ENCODE data around the gene CCSER1.

Gene CCSER1

DNA sequence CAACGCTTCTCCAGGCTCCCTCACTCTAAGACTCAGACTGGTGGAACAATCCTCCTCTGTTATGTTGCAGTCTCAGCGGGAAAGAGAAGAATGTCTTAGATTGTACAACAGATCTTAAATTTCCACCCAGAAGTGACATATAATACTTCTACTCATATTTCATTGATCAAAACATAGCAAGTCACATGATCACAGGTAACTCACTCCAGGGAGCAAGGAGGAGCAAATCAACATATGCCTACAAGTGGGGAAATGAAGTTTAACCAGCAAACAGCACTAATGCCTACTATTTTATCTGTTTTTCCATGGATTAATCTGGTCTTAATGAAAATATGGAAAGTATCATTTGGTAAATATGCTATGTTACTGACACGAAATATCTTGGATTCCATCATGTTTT lies 819.8 kb downstream of the CCSER1 start:
- no peaks in the 10 kb centered on the region for H3K36me3 Mint-ChIP-seq (ENCODE audit: low read depth)
- H3K4me1 Mint-ChIP-seq (ENCODE audit: low read depth) = no peaks in the 10 kb centered on the region
- no peaks in the 10 kb centered on the region for H3K27me3 Mint-ChIP-seq
- no peak overlapping the region for H3K27ac Mint-ChIP-seq
- no peak overlapping the region for H3K4me3 Mint-ChIP-seq
- DNase-seq = no peak
- peaks cover 15% of the 10 kb centered on the region for H3K9me3 Mint-ChIP-seq

DNA sequence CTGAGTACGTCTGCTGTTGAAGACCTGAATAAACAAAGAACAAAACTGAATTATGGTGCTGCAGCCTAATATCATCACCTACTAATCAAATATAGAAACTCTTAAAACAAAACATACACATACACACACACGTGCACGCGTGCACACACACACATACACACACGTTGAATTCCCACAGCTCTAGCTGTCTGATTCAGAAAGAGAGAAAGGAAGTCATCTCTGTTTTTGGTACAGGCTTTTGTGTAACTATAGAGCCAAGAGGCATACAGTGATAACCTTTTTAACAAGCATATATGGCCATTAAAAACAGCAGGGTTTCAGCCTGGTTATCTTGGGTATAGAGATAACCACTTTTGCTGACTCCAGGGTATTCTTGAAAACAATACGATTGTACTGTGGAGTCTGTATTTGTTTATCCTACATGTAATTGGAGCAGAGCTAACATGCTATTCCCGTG lies 823.2 kb downstream of the CCSER1 start:
- Mint-ChIP-seq H3K4me3 (no peak overlapping the region), H3K27me3 (no peaks in the 10 kb centered on the region), H3K4me1 (ENCODE audit: low read depth) (no peaks in the 10 kb centered on the region), H3K9me3 (peaks cover 7% of the 10 kb centered on the region), H3K27ac (no peak overlapping the region), H3K36me3 (ENCODE audit: low read depth) (no peaks in the 10 kb centered on the region)
- DNase-seq = no peak

- H3K4me3 Mint-ChIP-seq = no peak overlapping the region
- peaks cover 7% of the 10 kb centered on the region for H3K9me3 Mint-ChIP-seq
- no peaks in the 10 kb centered on the region for H3K36me3 Mint-ChIP-seq (ENCODE audit: low read depth)
These were observed 823.8 kb downstream of the CCSER1 start for GRCh38 chr4:90951037-90951436.

GRCh38 chr4:90958256-90958895 lies 831.2 kb downstream of the CCSER1 start:
- no peak for DNase-seq
- Mint-ChIP-seq H3K4me3 (no peak overlapping the region), H3K4me1 (ENCODE audit: low read depth) (no peaks in the 10 kb centered on the region), H3K27ac (no peak overlapping the region), H3K9me3 (no peaks in the 10 kb centered on the region), H3K36me3 (ENCODE audit: low read depth) (no peaks in the 10 kb centered on the region), H3K27me3 (no peaks in the 10 kb centered on the region)

More at GRCh38 chr4:90951037-90951436, 823.8 kb downstream of the CCSER1 start:
- Mint-ChIP-seq H3K4me1 (ENCODE audit: low read depth) (no peaks in the 10 kb centered on the region), H3K27ac (no peak overlapping the region), H3K27me3 (no peaks in the 10 kb centered on the region)
- no peak for DNase-seq

DNA sequence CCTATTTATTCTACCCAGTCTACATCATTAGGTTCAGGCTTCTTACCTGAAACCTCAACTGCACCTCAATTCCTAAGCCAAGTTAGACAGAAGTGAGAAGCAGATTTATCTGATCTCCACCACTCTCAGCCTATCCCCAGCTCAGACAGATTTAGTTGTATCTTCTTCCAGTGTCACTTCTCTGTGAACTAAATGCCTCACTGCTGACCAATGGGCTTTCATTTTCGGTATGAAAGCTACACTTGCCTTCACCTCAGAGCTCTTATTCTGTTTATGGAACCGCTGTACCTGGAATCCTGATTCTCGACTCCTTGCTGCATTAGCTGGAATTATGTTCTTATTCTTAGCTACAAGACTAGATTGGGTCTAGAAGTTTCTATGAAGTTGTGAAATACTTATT lies 833.2 kb downstream of the CCSER1 start:
- no peaks in the 10 kb centered on the region for H3K27me3 Mint-ChIP-seq
- no peak overlapping the region for H3K27ac Mint-ChIP-seq
- H3K36me3 Mint-ChIP-seq (ENCODE audit: low read depth) = no peaks in the 10 kb centered on the region
- no peaks in the 10 kb centered on the region for H3K4me1 Mint-ChIP-seq (ENCODE audit: low read depth)
- no peaks in the 10 kb centered on the region for H3K9me3 Mint-ChIP-seq
- DNase-seq = no peak
- H3K4me3 Mint-ChIP-seq = no peak overlapping the region

GRCh38 chr4:90960840-90961239 lies 833.6 kb downstream of the CCSER1 start:
- H3K4me3 Mint-ChIP-seq = no peak overlapping the region
- H3K9me3 Mint-ChIP-seq = no peaks in the 10 kb centered on the region
- no peaks in the 10 kb centered on the region for H3K27me3 Mint-ChIP-seq

DNA sequence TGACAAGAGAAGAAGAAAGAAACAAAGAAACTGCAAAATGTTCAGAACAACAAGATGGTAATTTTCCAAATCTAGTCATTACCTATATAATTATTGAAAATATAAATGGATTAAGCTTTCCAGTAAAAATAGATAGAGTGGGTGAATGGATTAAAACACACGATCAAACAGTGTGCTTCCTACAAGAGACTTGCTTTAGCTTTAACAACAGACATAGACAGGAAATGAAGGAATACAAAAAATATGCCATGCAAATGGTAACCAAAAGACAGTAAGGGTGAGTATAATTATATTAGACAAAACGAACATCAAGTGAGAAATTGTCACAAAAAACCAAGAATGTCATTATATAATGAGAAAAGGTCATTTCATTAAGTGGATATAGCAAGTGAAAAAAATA lies 842.8 kb downstream of the CCSER1 start:
- no peaks in the 10 kb centered on the region for H3K27me3 Mint-ChIP-seq
- no peaks in the 10 kb centered on the region for H3K4me1 Mint-ChIP-seq (ENCODE audit: low read depth)
- no peak overlapping the region for H3K4me3 Mint-ChIP-seq
- no peaks in the 10 kb centered on the region for H3K36me3 Mint-ChIP-seq (ENCODE audit: low read depth)
- peaks cover 14% of the 10 kb centered on the region for H3K9me3 Mint-ChIP-seq
- no peak for DNase-seq
- no peak overlapping the region for H3K27ac Mint-ChIP-seq

More at GRCh38 chr4:90960840-90961239, 833.6 kb downstream of the CCSER1 start:
- no peak for DNase-seq
- H3K27ac Mint-ChIP-seq = no peak overlapping the region
- H3K4me1 Mint-ChIP-seq (ENCODE audit: low read depth) = no peaks in the 10 kb centered on the region
- no peaks in the 10 kb centered on the region for H3K36me3 Mint-ChIP-seq (ENCODE audit: low read depth)

GRCh38 chr4:90977726-90978125 lies 850.5 kb downstream of the CCSER1 start:
- Mint-ChIP-seq H3K9me3 (peaks cover 4% of the 10 kb centered on the region), H3K27ac (no peak overlapping the region), H3K4me1 (ENCODE audit: low read depth) (no peaks in the 10 kb centered on the region), H3K4me3 (no peak overlapping the region), H3K36me3 (ENCODE audit: low read depth) (no peaks in the 10 kb centered on the region), H3K27me3 (no peaks in the 10 kb centered on the region)
- no peak for DNase-seq

GRCh38 chr4:90979556-90979955 lies 852.4 kb downstream of the CCSER1 start:
- H3K27me3 Mint-ChIP-seq = no peaks in the 10 kb centered on the region
- no peak overlapping the region for H3K4me3 Mint-ChIP-seq
- no peak for DNase-seq
- no peaks in the 10 kb centered on the region for H3K36me3 Mint-ChIP-seq (ENCODE audit: low read depth)
- H3K27ac Mint-ChIP-seq = no peak overlapping the region
- no peaks in the 10 kb centered on the region for H3K4me1 Mint-ChIP-seq (ENCODE audit: low read depth)
- H3K9me3 Mint-ChIP-seq = peaks cover 4% of the 10 kb centered on the region

DNA sequence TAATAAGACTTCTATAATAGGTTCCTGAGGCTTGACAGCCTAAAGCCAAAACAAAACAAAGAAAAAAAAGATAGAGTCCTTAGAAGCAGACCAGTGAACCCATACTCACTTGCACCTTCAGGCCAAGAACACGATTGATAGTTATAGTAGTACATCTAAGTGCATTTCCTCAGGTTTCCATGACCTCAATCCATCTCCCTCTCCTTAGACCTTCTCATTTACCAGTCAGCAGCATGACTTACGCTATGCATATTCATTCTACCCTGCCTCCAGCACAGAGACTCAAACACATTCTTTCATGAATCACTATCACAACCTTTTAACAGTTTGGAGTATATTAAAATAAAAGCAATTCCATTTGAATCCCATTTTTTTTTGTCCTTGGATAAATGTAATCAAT lies 855.6 kb downstream of the CCSER1 start:
- Mint-ChIP-seq H3K36me3 (ENCODE audit: low read depth) (no peaks in the 10 kb centered on the region), H3K9me3 (peaks cover 4% of the 10 kb centered on the region), H3K4me3 (no peak overlapping the region), H3K27me3 (no peaks in the 10 kb centered on the region), H3K27ac (no peak overlapping the region), H3K4me1 (ENCODE audit: low read depth) (no peaks in the 10 kb centered on the region)
- no peak for DNase-seq

DNA sequence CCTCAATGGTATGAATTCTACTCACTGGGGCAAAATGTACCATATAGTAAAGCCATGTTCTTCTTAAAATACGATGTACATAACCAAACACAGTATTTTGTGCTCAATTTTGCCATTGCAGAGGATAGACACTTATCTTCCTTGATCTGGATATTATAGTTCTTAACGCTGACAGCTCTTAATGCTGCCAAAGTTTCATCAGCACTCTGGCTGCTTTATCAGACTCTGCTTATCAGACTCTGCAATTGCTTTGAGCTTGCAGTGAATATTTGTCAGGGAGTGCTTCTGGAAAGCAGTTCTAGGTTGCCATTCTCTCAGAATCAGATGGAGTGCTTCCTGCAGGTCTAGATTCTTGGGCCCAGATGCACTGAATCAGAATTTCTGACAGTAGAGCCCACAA lies 863.1 kb downstream of the CCSER1 start:
- no peak for DNase-seq
- Mint-ChIP-seq H3K36me3 (ENCODE audit: low read depth) (no peaks in the 10 kb centered on the region), H3K27ac (no peak overlapping the region), H3K9me3 (peaks cover 15% of the 10 kb centered on the region), H3K4me1 (ENCODE audit: low read depth) (no peaks in the 10 kb centered on the region), H3K4me3 (no peak overlapping the region), H3K27me3 (no peaks in the 10 kb centered on the region)

DNA sequence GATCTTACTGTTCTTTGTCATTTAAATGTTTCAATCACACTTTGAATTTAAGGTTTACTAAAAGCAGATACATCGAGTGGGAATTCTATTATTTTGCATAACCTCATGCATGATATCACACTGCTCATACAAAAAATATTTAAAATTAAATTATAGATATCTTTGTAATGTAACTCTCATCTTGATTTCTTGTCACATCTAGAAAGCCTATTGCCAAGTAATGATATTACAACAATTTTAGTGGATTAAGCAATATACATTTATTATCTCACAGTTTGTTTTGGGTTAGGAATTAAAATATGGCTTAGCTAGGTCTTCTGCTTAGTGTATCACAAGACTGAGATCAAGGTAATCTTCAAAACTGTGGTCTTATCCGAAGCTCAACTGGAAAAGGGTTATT lies 865.0 kb downstream of the CCSER1 start:
- Mint-ChIP-seq H3K4me1 (ENCODE audit: low read depth) (no peaks in the 10 kb centered on the region), H3K4me3 (no peak overlapping the region), H3K9me3 (peaks cover 18% of the 10 kb centered on the region), H3K36me3 (ENCODE audit: low read depth) (no peaks in the 10 kb centered on the region), H3K27ac (no peak overlapping the region), H3K27me3 (no peaks in the 10 kb centered on the region)
- no peak for DNase-seq

DNA sequence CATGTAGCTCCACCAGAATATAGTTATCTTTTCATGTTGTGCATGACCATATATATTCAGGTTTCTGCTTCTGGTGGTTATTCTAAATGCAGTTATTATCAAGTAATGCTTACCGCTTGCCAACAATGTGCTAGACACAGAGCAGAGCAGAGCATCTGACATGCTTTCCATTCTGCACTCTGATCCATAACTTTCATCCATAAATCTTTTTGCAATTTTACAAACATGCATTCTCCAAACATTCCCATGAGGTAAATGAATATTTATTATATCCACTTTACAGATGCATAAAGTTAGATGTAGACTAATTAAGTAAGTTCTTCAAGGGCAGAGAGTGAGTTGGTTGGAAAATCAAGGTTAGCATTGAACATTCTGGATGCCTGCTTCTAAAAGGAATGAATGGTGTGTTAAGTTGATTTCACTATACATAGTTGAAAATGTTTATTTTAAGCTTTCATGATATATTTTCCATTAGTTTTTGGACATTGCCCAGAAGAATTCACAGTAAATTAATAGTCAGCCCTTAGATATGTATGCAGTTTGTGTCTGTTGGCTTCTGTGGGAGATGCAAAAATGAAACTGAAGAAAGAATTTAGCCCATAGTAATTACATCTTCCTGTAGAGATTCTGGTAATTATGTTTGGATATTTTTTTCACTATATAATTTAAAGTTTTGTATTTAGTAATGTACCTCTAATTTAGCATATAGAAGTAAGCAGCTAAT lies 867.8 kb downstream of the CCSER1 start:
- Mint-ChIP-seq H3K4me1 (ENCODE audit: low read depth) (no peaks in the 10 kb centered on the region), H3K4me3 (no peak overlapping the region), H3K27me3 (no peaks in the 10 kb centered on the region), H3K36me3 (ENCODE audit: low read depth) (no peaks in the 10 kb centered on the region), H3K9me3 (peaks cover 22% of the 10 kb centered on the region), H3K27ac (no peak overlapping the region)
- DNase-seq = no peak

- Mint-ChIP-seq H3K9me3 (peaks cover 22% of the 10 kb centered on the region), H3K27me3 (no peaks in the 10 kb centered on the region), H3K4me1 (ENCODE audit: low read depth) (no peaks in the 10 kb centered on the region), H3K27ac (no peak overlapping the region), H3K36me3 (ENCODE audit: low read depth) (no peaks in the 10 kb centered on the region), H3K4me3 (no peak overlapping the region)
- no peak for DNase-seq
These were observed 868.8 kb downstream of the CCSER1 start for GRCh38 chr4:90995996-90996395.

DNA sequence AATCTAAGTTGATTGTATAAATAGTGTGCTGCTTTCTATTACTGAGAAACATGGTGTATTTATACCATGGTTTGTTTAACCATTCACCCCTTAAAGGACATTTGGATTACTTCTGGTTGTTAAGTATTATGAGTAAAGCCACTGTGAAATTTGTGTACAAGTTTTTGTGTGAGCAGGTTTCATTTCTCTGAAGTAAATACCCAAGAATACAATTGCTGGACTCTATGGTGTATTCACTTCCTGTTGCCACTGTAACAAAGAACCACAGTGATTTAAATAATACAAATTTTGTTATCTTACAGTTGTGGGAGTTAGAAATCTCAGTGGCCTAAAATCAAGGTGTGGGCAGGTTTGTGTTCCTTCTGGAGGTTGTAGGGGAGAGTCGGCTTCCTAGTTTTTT lies 869.6 kb downstream of the CCSER1 start:
- no peak for DNase-seq
- Mint-ChIP-seq H3K4me3 (no peak overlapping the region), H3K36me3 (ENCODE audit: low read depth) (no peaks in the 10 kb centered on the region), H3K27me3 (no peaks in the 10 kb centered on the region), H3K4me1 (ENCODE audit: low read depth) (no peaks in the 10 kb centered on the region), H3K27ac (no peak overlapping the region), H3K9me3 (peaks cover 20% of the 10 kb centered on the region)
